Liver (tissue), 9 donors: ENCODE data around the gene RPTN. TPM values are rescaled to one million over a fixed set of nuclear protein-coding genes. Genes with fewer than 3 reads are reported as not detected.

Source experiments
- DNase-seq: peaks from one replicate; pipeline ENCODE4 v3.0.0-alpha.2; 2017; ENCODE audit warnings: low spot score
- H3K27ac ChIP-seq, 2 donors: one replicate each; pipeline ENCODE4 v1.7.0; 2013; ENCODE audit warnings: inconsistent platforms in 2 of 2, low read length in 2 of 2, control low read depth in 1 of 2, low read depth in 1 of 2, mild to moderate bottlenecking in 1 of 2
- H3K27me3 ChIP-seq, 4 donors: one replicate each; pipeline versions ENCODE4 v1.6.1 to v1.7.0; 2013; ENCODE audit warnings: low read length in 3 of 4, inconsistent platforms in 1 of 4, mild to moderate bottlenecking in 1 of 4, moderate library complexity in 1 of 4; ENCODE audit not compliant: control insufficient read depth in 4 of 4, insufficient read depth in 4 of 4
- H3K36me3 ChIP-seq, 4 donors: one replicate each; pipeline versions ENCODE4 v1.6.1 to v1.7.0; 2013; ENCODE audit warnings: low read length in 3 of 4, mild to moderate bottlenecking in 3 of 4, low read depth in 1 of 4, moderate library complexity in 1 of 4; ENCODE audit not compliant: control insufficient read depth in 4 of 4, insufficient read depth in 3 of 4
- H3K4me1 ChIP-seq, 4 donors: one replicate each; pipeline versions ENCODE4 v1.6.1 to v1.7.0; 2013; ENCODE audit warnings: low read length in 3 of 4, mild to moderate bottlenecking in 3 of 4, moderate library complexity in 1 of 4; ENCODE audit not compliant: control insufficient read depth in 4 of 4, insufficient read depth in 4 of 4
- H3K4me3 ChIP-seq, 3 donors: one replicate each; pipeline versions ENCODE4 v1.6.1 to v1.7.0; 2013; ENCODE audit warnings: low read length in 3 of 3, control low read depth in 1 of 3, low read depth in 1 of 3, mild to moderate bottlenecking in 1 of 3
- H3K9ac ChIP-seq, 2 donors: one replicate each; pipeline ENCODE4 v1.7.0; 2013; ENCODE audit warnings: low read length in 2 of 2, mild to moderate bottlenecking in 2 of 2, moderate library complexity in 2 of 2, control low read depth in 1 of 2, low read depth in 1 of 2
- H3K9me3 ChIP-seq, 4 donors: one replicate each; pipeline versions ENCODE4 v1.6.1 to v1.7.0; 2013; ENCODE audit warnings: low read length in 3 of 4; ENCODE audit not compliant: control insufficient read depth in 4 of 4
- EGR1 ChIP-seq, 2 donors: IDR thresholded peaks; 2 replicates each; pipeline ENCODE4 v1.6.1; 2016 to 2018; ENCODE audit warnings: antibody characterized with exemption in 2 of 2, low read depth in 2 of 2
- FOXA1 ChIP-seq: IDR thresholded peaks from 2 replicates; pipeline ENCODE4 v1.6.1; 2016; ENCODE audit warnings: antibody characterized with exemption
- FOXA2 ChIP-seq: IDR thresholded peaks from 2 replicates; pipeline ENCODE4 v1.6.1; 2016; ENCODE audit warnings: antibody characterized with exemption
- GABPA ChIP-seq, 2 donors: IDR thresholded peaks in 1 of 2; conservative IDR thresholded peaks in 1 of 2; 2 replicates each; pipeline ENCODE4 v1.6.1; 2016; ENCODE audit warnings: antibody characterized with exemption in 2 of 2, mild to moderate bottlenecking in 1 of 2, moderate library complexity in 1 of 2
- HNF4A ChIP-seq, 2 donors: conservative IDR thresholded peaks; 2 replicates each; pipeline ENCODE4 v1.6.1; 2016; ENCODE audit warnings: antibody characterized with exemption in 2 of 2, mild to moderate bottlenecking in 2 of 2
- HNF4G ChIP-seq: IDR thresholded peaks from 2 replicates; pipeline ENCODE4 v1.6.1; 2016; ENCODE audit warnings: antibody characterized with exemption
- JUND ChIP-seq, 2 donors: IDR thresholded peaks; 2 replicates each; pipeline ENCODE4 v1.6.1; 2016; ENCODE audit warnings: antibody characterized with exemption in 2 of 2
- NR2F2 ChIP-seq: IDR thresholded peaks from 2 replicates; pipeline ENCODE4 v1.6.1; 2016; ENCODE audit warnings: antibody characterized with exemption
- RAD21 ChIP-seq, 2 donors: IDR thresholded peaks; 2 replicates each; pipeline ENCODE4 v1.6.1; 2016; ENCODE audit warnings: antibody characterized with exemption in 2 of 2, mild to moderate bottlenecking in 2 of 2
- REST ChIP-seq: IDR thresholded peaks from 2 replicates; pipeline ENCODE4 v1.6.1; 2016; ENCODE audit warnings: antibody characterized with exemption, mild to moderate bottlenecking
- RXRA ChIP-seq, 2 donors: IDR thresholded peaks; 2 replicates each; pipeline ENCODE4 v1.6.1; 2017 to 2018; ENCODE audit warnings: antibody characterized with exemption in 2 of 2, mild to moderate bottlenecking in 1 of 2
- SP1 ChIP-seq: IDR thresholded peaks from 2 replicates; pipeline ENCODE4 v1.6.1; 2018; ENCODE audit warnings: antibody characterized with exemption, mild to moderate bottlenecking
- YY1 ChIP-seq: IDR thresholded peaks from 2 replicates; pipeline ENCODE4 v1.6.1; 2016; ENCODE audit warnings: antibody characterized with exemption, mild to moderate bottlenecking
- WGBS: extraction: QIAGEN DNeasy Blood & Tissue Kit; methylation state at CpG from one replicate; pipeline ENCODE4 v1.1.7; 2013; 5-methylcytosine and 5-hydroxymethylcytosine counted together
- polyA plus RNA-seq, 2 donors: library from polyadenylated mRNA; stranded (reverse) in 1 of 2; unstranded in 1 of 2; fragments of 200-250 nt in 1 of 2; fragments of >200 nt in 1 of 2; fragmentation: Nextera tagmentation in 1 of 2; extraction: Ambion mirVana in 1 of 2; gene quantifications; one replicate each; pipeline versions ENCODE4 v1.2.1 to v1.2.3, GENCODE V29; 2013 to 2015
- total RNA-seq, 2 donors: library from RNA; depleted of rRNA; stranded (reverse); fragments of >200 nt; gene quantifications; one replicate each; pipeline ENCODE4 v1.2.3, GENCODE V29; 2014
- TF ChIP-seq, protein P1 (sequence below): fragments of 150-350 bp; IDR thresholded peaks from 2 replicates; pipeline ENCODE4 v1.5.1; 2017; ENCODE audit warnings: improper control_type of control experiment, low read depth, low read length; ENCODE audit not compliant: missing input control
- TF ChIP-seq, protein P2 (sequence below): IDR thresholded peaks from 2 replicates; pipeline ENCODE4 v1.6.1; 2016; ENCODE audit warnings: antibody characterized with exemption
- TF ChIP-seq, protein P3 (sequence below): IDR thresholded peaks from 2 replicates; pipeline ENCODE4 v1.6.1; 2016; ENCODE audit warnings: antibody characterized with exemption
- donor health status: healthy.
- donor health status: healthy.
- donor health status: healthy.
- donor health status: healthy.
- donor health status: healthy.

RPTN gene
- total and polyA plus RNA-seq, 4 donors, result not detected

DNA sequence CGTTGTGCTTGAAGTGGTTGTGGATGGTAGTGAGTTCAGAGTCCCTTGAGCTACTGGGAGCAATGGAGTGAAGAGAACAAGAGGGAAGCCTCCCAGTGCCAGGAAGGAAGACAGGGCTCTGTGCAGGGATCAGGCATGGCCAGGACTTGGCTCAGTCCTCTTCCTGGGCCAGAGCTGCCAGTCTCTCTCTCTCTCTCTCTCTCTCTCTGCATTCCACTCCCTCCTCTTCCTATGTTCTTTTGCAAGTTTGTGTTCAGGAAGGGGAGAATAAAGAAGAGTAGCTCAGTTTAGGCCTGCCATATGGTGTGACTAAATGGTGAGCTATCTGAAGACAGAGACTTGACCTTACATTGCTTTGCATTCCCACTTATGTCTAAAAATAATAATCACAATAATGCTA lies 20.5 kb upstream of the RPTN start:
- 85% methylated on average over 1 of the region's 1 CpG for WGBS
- Histone ChIP-seq H3K4me1 (no peaks in the 10 kb centered on the region), H3K36me3 (no peaks in the 10 kb centered on the region), H3K4me3 (no peak overlapping the region), H3K27ac (no peak overlapping the region), H3K27me3 (no peaks in the 10 kb centered on the region), H3K9ac (no peak overlapping the region), H3K9me3 (no peaks in the 10 kb centered on the region)
- DNase-seq, result no peak
- no peak for TF ChIP-seq JUND (IDR thresholded peaks at IDR 0.05)
- no peak for TF ChIP-seq YY1
- no peak for TF ChIP-seq HNF4A (conservative IDR thresholded peaks at IDR 0.05)
- no peak for TF ChIP-seq FOXA2

DNA sequence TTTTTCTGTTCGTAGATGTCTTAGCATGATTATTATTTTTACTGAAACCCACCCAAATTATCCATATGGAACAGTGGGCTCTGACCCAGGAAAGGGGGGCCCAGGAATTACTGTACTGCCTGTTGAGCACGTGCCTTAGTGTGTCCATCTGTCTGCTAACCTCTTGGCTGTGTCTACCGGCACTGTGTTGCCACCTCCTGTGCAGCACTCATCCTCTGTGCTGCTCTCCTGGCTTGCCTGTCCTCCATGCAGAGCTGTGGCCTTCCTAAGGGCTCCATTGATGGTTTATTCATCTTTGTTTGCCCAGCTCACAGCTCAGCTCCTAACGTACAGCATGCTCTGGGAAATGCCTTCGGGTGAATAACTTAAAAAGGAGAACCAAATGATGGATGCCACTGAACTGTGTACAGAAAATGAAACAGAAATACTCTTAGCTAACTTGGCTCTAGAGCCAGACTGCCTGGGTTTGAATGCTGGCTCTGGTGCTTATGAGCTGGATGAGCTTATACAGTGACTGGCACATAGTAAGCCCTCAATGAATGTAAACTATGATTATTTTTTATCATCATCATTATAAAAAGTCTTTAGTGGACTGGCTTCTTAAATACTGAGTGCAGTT lies 11.4 kb upstream of the RPTN start:
- no peak overlapping the region for H3K27ac ChIP-seq
- WGBS, result 62% methylated on average over 5 of the region's 5 CpGs
- DNase-seq, result no peak
- TF ChIP-seq HNF4G (no peak), JUND (IDR thresholded peaks at IDR 0.05) (no peak), RAD21 (IDR thresholded peaks at IDR 0.05) (no peak), SP1 (no peak), YY1 (no peak), FOXA1 (no peak), NR2F2 (no peak)
- TF ChIP-seq, protein P1, sequence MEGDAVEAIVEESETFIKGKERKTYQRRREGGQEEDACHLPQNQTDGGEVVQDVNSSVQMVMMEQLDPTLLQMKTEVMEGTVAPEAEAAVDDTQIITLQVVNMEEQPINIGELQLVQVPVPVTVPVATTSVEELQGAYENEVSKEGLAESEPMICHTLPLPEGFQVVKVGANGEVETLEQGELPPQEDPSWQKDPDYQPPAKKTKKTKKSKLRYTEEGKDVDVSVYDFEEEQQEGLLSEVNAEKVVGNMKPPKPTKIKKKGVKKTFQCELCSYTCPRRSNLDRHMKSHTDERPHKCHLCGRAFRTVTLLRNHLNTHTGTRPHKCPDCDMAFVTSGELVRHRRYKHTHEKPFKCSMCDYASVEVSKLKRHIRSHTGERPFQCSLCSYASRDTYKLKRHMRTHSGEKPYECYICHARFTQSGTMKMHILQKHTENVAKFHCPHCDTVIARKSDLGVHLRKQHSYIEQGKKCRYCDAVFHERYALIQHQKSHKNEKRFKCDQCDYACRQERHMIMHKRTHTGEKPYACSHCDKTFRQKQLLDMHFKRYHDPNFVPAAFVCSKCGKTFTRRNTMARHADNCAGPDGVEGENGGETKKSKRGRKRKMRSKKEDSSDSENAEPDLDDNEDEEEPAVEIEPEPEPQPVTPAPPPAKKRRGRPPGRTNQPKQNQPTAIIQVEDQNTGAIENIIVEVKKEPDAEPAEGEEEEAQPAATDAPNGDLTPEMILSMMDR, result no peak
- H3K9ac ChIP-seq, result no peak overlapping the region
- no peaks in the 10 kb centered on the region for H3K9me3 ChIP-seq
- H3K27me3 ChIP-seq, result peaks cover 0 to 3% (median 0%) of the 10 kb centered on the region in 4 donors
- H3K4me3 ChIP-seq, result no peak overlapping the region
- no peaks in the 10 kb centered on the region for H3K36me3 ChIP-seq
- peaks cover 0 to 2% (median 0%) of the 10 kb centered on the region in 4 donors for H3K4me1 ChIP-seq

DNA sequence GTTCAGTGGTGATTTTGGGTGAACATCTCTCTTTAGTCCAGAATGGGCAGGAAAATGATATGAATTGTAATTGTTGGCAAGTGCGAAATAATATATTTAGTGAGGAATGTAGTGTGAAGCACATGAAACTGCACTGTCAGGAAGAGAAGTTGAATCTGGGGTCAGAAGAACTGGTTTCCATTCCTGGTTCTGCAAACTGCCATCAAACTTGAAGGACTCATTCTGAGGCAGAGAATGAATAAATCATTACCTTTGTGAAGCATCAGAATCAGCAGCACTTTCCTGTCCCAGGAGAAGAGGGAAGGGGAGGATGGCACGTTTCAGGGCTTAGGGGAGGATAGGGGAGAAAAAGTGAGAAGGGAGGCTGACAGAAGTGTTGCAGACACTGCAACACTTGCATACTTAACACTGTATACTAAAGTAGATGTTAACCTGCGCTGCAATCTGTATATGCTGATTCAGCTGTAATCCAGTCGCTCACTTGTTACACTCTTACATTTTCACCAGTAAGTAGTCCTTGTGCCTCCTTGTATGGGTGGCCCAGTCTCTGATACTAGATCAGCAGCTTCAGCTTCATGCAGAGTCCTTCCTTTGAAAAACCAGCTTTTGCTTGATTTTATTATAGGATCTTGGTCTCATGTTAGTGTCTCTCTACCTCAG lies 10.5 kb upstream of the RPTN start:
- WGBS, result 81% methylated on average over 4 of the region's 4 CpGs
- H3K9me3 ChIP-seq, result no peaks in the 10 kb centered on the region
- H3K27me3 ChIP-seq, result peaks cover 0 to 3% (median 0%) of the 10 kb centered on the region in 4 donors
- no peak overlapping the region for H3K27ac ChIP-seq
- DNase-seq, result no peak
- no peak overlapping the region for H3K9ac ChIP-seq
- H3K36me3 ChIP-seq, result no peaks in the 10 kb centered on the region
- H3K4me1 ChIP-seq, result peaks cover 0 to 2% (median 0%) of the 10 kb centered on the region in 4 donors
- H3K4me3 ChIP-seq, result no peak overlapping the region
- TF ChIP-seq JUND (IDR thresholded peaks at IDR 0.05) (no peak), YY1 (no peak), EGR1 (IDR thresholded peaks at IDR 0.05; ENCODE audit: low read depth in 2 of 2) (no peak), REST (no peak), NR2F2 (no peak), FOXA2 (no peak), SP1 (no peak), GABPA (IDR thresholded peaks at IDR 0.05 in 1 of 2, conservative IDR thresholded peaks at IDR 0.05 in 1 of 2) (no peak), HNF4A (conservative IDR thresholded peaks at IDR 0.05) (no peak), HNF4G (no peak), RXRA (IDR thresholded peaks at IDR 0.05) (no peak)
- TF ChIP-seq, protein P1, result no peak
- TF ChIP-seq, protein P2, sequence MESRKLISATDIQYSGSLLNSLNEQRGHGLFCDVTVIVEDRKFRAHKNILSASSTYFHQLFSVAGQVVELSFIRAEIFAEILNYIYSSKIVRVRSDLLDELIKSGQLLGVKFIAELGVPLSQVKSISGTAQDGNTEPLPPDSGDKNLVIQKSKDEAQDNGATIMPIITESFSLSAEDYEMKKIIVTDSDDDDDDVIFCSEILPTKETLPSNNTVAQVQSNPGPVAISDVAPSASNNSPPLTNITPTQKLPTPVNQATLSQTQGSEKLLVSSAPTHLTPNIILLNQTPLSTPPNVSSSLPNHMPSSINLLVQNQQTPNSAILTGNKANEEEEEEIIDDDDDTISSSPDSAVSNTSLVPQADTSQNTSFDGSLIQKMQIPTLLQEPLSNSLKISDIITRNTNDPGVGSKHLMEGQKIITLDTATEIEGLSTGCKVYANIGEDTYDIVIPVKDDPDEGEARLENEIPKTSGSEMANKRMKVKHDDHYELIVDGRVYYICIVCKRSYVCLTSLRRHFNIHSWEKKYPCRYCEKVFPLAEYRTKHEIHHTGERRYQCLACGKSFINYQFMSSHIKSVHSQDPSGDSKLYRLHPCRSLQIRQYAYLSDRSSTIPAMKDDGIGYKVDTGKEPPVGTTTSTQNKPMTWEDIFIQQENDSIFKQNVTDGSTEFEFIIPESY, result no peak
- TF ChIP-seq, protein P3, sequence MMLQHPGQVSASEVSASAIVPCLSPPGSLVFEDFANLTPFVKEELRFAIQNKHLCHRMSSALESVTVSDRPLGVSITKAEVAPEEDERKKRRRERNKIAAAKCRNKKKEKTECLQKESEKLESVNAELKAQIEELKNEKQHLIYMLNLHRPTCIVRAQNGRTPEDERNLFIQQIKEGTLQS, result no peak
